Activated CD4-positive, alpha-beta T cell treated with anti-CD3 and anti-CD28 coated beads for 36 hours (primary cell): ENCODE measurements around the gene DMKN. TPM values are rescaled to one million over a fixed set of nuclear protein-coding genes. Genes with fewer than 3 reads are reported as not detected.
"Not testable (repeated sequence)": the region's sequence is repeated elsewhere in the genome, so short reads cannot be mapped to it uniquely, and the experiment has no call there.

Experiments used
- ATAC-seq: fragments of 200-7000 bp; cut with Tn5 transposase; one replicate; pipeline ENCODE4 v1.10.0; 2021; ENCODE audit warnings: mild to moderate bottlenecking, moderate library complexity
- CTCF ChIA-PET: fragments of 350-600 bp; sonication (Branson Sonifier 250); formaldehyde crosslinking; loops from one replicate; lab custom pipeline; 2021; ENCODE audit warnings: antibody characterized with exemption; lab: Charles Lee
- POLR2A ChIA-PET: fragments of 350-600 bp; sonication (Branson Sonifier 250); formaldehyde crosslinking; loops from one replicate; lab custom pipeline; 2021; ENCODE audit warnings: antibody characterized with exemption, inconsistent platforms; lab: Charles Lee
- DNase-seq: peaks from one replicate; pipeline ENCODE4 v3.0.0-alpha.2; 2020
- H3K27ac Mint-ChIP-seq: one replicate; pipeline ENCODE4 v1.8.0; 2021; ENCODE audit warnings: mixed read lengths
- H3K27me3 Mint-ChIP-seq: one replicate; pipeline ENCODE4 v1.8.0; 2021; ENCODE audit warnings: mixed read lengths
- H3K36me3 Mint-ChIP-seq: one replicate; pipeline ENCODE4 v1.8.0; 2021; ENCODE audit warnings: low read depth, mixed read lengths
- H3K4me1 Mint-ChIP-seq: one replicate; pipeline ENCODE4 v1.8.0; 2021; ENCODE audit warnings: mixed read lengths
- H3K4me3 Mint-ChIP-seq: one replicate; pipeline ENCODE4 v1.8.0; 2021; ENCODE audit warnings: mild to moderate bottlenecking, moderate library complexity, mixed read lengths
- H3K9me3 Mint-ChIP-seq: one replicate; pipeline ENCODE4 v1.8.0; 2021; ENCODE audit warnings: low read depth, mixed read lengths
- intact Hi-C, 2 experiments: fragments of 100-400 bp; cut with DNase I in 1 of 2; cut with micrococcal nuclease in 1 of 2; formaldehyde crosslinking; loops; one replicate each; pipeline versions ENCODE4 v1.14.2 to v1.15.1; 2022 to 2024; cut with DNase I, micrococcal nuclease
- total RNA-seq, 2 experiments: library from RNA; stranded (reverse); gene quantifications; one replicate each; pipeline ENCODE4 v1.2.3, GENCODE V29; 2021

The DMKN gene
- total RNA-seq, 2 experiments from 2014 or later: 1.1 to 1.3 TPM

DNA sequence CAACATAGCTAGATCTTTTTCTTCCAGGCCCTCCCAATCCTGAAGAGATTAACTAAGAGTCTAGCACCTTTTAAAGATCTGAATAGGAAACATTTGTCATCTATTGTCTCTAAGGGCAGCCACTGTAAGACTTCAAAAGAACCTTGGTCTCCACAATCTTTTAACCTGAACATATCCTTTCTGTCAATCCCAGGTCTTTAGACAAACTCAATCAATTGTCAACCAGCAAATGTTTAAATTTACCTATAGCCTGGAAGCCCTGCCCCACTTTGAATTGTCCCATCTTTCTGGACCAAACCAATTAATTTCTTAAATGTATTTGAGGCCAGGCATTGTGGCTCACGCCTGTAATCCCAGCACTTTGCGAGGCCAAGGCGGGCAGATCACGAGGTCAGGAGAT is 42.4 kb downstream of the DMKN start:
- H3K36me3 Mint-ChIP-seq, DNase-seq, H3K27ac Mint-ChIP-seq, H3K9me3 Mint-ChIP-seq, POLR2A ChIA-PET, H3K4me3 Mint-ChIP-seq, ATAC-seq, H3K4me1 Mint-ChIP-seq, H3K27me3 Mint-ChIP-seq, intact Hi-C loops: not testable (repeated sequence)
- CTCF ChIA-PET: interaction anchor here (0.7 to 4.1 kb wide), 3 partner anchors 21 to 117 kb away, joined by 3 to 54 read pairs (median 3); no protein-coding TSS in a partner anchor

DNA sequence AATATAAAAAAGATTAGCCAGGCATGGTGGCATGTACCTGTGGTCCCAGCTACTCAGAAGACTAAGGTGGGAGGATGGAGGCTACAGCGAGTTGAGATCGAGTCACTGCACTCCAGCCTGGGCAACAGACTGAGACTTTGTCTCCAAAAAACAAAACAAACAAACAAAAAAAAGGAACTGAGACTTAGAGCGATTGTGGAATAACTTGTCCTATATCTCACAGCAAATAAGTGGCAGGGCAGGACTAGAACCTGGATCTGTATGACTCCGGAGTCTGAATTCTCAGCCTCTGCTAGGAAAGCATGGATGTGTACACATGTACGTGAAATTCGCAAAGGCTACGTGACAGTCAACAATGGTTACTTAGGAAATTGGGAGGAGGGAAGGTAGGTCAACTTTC is 43.3 kb downstream of the DMKN start:
- DNase-seq: no peak
- intact Hi-C loops: no loop called here
- H3K4me1 Mint-ChIP-seq: peaks cover 3% of the 10 kb centered on the region
- H3K4me3 Mint-ChIP-seq: no peak overlapping the region
- H3K27ac Mint-ChIP-seq: no peak overlapping the region
- ChIA-PET POLR2A (no interaction called here), CTCF (interaction anchor here (0.5 to 4.1 kb wide), 4 partner anchors 17 to 129 kb away, joined by 3 to 54 read pairs (median 4); no protein-coding TSS in a partner anchor)
- H3K36me3 Mint-ChIP-seq: no peaks in the 10 kb centered on the region
- H3K27me3 Mint-ChIP-seq: no peaks in the 10 kb centered on the region
- no peaks in the 10 kb centered on the region for H3K9me3 Mint-ChIP-seq
- ATAC-seq: no peak

DNA sequence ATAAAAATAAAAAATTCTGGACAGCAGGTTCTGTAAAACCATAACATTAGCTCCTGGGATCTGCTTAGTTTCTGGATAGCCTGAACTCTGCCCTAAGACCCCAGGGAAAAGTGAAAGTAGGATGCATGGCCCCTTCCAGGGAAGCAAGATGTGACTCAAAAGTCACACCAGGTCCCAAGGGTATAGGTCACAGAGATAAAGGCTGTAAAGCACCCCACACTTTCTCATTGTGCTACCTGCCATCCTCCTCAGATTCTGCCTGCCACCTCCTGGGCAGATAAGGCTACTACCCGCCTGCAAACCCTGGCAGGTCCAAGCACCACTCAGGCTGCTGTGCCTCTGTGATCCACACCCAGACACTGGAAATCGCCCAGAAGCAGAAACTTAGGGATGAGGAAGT is 44.8 kb downstream of the DMKN start:
- Mint-ChIP-seq H3K36me3 (no peaks in the 10 kb centered on the region), H3K27me3 (no peaks in the 10 kb centered on the region), H3K27ac (no peak overlapping the region), H3K9me3 (no peaks in the 10 kb centered on the region), H3K4me3 (no peak overlapping the region), H3K4me1 (peaks cover 7% of the 10 kb centered on the region)
- POLR2A ChIA-PET: interaction anchor here (0.9 kb wide), 1 partner anchor 121 kb away, joined by 3 read pairs; the partner anchor contains the start of gene FFAR1
- DNase-seq (peak; percentile 81), ATAC-seq (peak; percentile 100)
- intact Hi-C loops: loop anchor here (1.0 kb wide), 3 partner anchors 116 to 199 kb away; no protein-coding TSS in a partner anchor
- CTCF ChIA-PET: interaction anchor here (0.7 to 4.1 kb wide), 9 partner anchors 15 to 132 kb away, joined by 3 to 54 read pairs (median 3); partner anchors contain the start of gene FFAR3

DNA sequence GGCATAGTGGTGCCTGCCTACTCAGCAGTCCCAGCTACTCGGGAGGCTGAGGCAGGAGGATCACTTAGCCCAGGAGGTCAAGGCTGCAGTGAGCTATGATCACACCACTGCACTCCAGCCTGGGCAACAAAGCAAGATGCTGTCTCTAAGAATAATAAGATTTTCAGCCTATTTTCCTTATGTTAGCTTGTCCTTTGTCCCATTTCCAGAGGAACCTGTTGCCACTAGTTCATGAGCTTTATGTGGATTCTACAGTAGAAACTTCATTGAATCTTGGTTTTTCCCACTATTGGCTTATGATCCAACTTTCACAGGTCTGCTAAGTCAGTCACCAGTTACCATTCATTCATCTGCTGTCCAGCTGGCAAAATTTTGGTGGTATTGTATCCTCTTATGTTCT is 47.2 kb downstream of the DMKN start:
- intact Hi-C loops: no loop called here
- ChIA-PET POLR2A (no interaction called here), CTCF (interaction anchor here (0.6 to 1.1 kb wide), 3 partner anchors 74 to 508 kb away, joined by 3 read pairs; no protein-coding TSS in a partner anchor)
- no peak for ATAC-seq
- no peaks in the 10 kb centered on the region for H3K27me3 Mint-ChIP-seq
- H3K4me1 Mint-ChIP-seq: peaks cover 22% of the 10 kb centered on the region
- no peaks in the 10 kb centered on the region for H3K36me3 Mint-ChIP-seq
- no peaks in the 10 kb centered on the region for H3K9me3 Mint-ChIP-seq
- H3K4me3 Mint-ChIP-seq: no peak overlapping the region
- DNase-seq: no peak
- no peak overlapping the region for H3K27ac Mint-ChIP-seq

DNA sequence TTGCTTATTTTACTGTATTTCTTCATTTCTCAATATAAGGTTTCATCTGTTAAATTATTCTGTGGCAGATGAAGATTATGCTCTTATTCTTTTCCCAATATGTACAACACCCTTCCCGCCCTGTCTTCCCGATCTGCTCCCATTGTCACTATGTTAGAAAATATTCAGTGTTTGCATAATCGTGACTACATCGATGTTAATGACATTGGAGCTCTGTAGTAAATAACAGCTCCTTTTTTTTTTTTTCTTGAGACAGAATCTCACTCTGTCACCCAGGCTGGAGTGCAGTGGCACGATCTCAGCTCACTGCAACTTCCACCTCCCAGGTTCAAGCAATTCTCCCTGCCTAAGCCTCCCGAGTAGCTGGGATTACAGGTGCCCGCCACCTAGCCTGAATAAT is 50.5 kb downstream of the DMKN start:
- H3K36me3 Mint-ChIP-seq, ATAC-seq, DNase-seq, H3K9me3 Mint-ChIP-seq, H3K27me3 Mint-ChIP-seq, H3K4me3 Mint-ChIP-seq: not testable (repeated sequence)
- Mint-ChIP-seq H3K27ac (peak overlapping the region; percentile 55), H3K4me1 (peaks cover 26% of the 10 kb centered on the region)
- intact Hi-C loops: loop anchor here in 1 of 2 experiments (1.0 to 5.0 kb wide), 2 partner anchors 61 to 116 kb away; partner anchors contain the start of gene FFAR1
- ChIA-PET CTCF (interaction anchor here (1.1 to 2.1 kb wide), 5 partner anchors 10 to 115 kb away, joined by 3 to 9 read pairs (median 5); partner anchors contain the start of gene FFAR1), POLR2A (interaction anchor here (0.7 to 1.0 kb wide), 2 partner anchors 78 to 116 kb away, joined by 4 read pairs; no protein-coding TSS in a partner anchor)

DNA sequence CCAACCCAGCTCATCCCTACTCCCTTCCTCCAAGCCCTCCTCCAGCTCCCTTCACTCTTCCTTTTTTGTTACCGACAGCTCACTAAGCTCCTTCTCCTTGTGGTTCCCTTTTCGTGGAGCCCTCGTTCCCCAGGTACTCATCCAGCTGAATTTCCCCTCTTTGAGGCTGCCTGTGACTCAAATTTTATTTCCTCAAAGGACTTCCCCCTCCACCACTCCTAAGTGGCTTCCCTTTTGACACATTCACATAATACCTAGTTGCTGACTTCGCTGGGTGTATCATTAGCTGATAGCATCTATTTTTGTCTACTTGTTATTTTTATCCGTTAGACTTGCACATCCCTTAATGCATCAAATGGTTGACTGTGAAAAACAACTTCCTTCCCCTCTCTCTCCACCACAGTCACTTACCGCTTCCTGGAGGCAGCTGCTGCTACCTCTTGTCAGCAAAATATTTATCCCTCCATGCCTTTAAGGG is 50.9 kb downstream of the DMKN start:
- H3K27ac Mint-ChIP-seq: peak overlapping the region; percentile 55
- peak; percentile 49 for DNase-seq
- intact Hi-C loops: loop anchor here in 1 of 2 experiments (1.0 to 5.0 kb wide), 2 partner anchors 60 to 115 kb away; partner anchors contain the start of gene FFAR1
- H3K36me3 Mint-ChIP-seq: no peaks in the 10 kb centered on the region
- H3K4me1 Mint-ChIP-seq: peaks cover 24% of the 10 kb centered on the region
- H3K4me3 Mint-ChIP-seq: no peak overlapping the region
- no peaks in the 10 kb centered on the region for H3K27me3 Mint-ChIP-seq
- ATAC-seq: peak; percentile 90
- H3K9me3 Mint-ChIP-seq: no peaks in the 10 kb centered on the region
- POLR2A ChIA-PET: interaction anchor here (0.7 to 1.0 kb wide), 2 partner anchors 77 to 115 kb away, joined by 4 read pairs; no protein-coding TSS in a partner anchor
- CTCF ChIA-PET: interaction anchor here (1.1 to 2.1 kb wide), 5 partner anchors 10 to 115 kb away, joined by 3 to 9 read pairs (median 5); partner anchors contain the start of gene FFAR1

DNA sequence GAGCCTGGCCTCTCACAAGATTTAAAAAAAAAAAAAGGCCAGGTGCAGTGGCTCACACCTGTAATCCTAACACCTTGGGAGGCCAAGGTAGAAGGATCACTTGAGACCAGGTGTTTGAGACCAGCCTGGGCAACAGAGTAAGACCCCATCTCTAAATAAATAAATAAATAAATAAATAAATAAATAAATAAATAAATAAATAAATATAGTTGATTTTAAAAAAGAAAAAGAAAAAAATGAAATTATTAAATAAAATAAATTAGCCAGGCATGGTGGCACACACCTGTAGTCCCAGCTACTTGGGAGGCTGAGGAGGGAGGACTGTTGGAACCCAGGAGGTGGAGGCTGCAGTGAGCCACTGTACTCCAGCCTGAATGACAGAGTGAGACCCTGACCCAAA is 51.7 kb downstream of the DMKN start:
- H3K36me3 Mint-ChIP-seq, DNase-seq, H3K4me3 Mint-ChIP-seq, H3K27ac Mint-ChIP-seq, H3K27me3 Mint-ChIP-seq, H3K9me3 Mint-ChIP-seq, ATAC-seq, POLR2A ChIA-PET: not testable (repeated sequence)
- intact Hi-C loops: loop anchor here in 1 of 2 experiments (1.0 to 5.0 kb wide), 2 partner anchors 59 to 114 kb away; partner anchors contain the start of gene FFAR1
- H3K4me1 Mint-ChIP-seq: peaks cover 28% of the 10 kb centered on the region
- CTCF ChIA-PET: interaction anchor here (0.6 to 2.1 kb wide), 4 partner anchors 19 to 119 kb away, joined by 4 to 9 read pairs (median 4); no protein-coding TSS in a partner anchor

DNA sequence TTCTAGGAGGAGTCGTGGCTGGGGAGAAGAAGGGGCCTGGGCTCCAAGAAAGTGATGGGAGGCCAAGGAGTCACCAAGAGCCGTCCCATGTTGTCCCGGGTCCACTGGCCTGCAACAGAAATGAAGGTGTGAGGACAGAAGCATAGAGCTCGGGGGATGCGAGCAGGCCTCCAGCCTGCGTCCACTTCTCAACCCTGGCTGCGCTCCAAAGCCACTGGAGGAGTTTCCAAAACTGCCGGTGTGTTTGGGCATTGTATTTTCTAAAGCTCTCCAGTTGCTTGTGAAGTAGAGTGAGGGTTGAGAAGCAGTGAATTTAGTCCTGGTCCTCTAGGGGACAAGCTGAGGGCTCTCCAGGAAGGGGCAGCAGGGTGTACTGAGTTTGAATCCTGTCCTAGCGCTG is 52.4 kb downstream of the DMKN start:
- ChIA-PET CTCF (interaction anchor here (0.6 kb wide), 1 partner anchor 195 kb away, joined by 3 read pairs; no protein-coding TSS in a partner anchor), POLR2A (no interaction called here)
- no peaks in the 10 kb centered on the region for H3K36me3 Mint-ChIP-seq
- no peak overlapping the region for H3K4me3 Mint-ChIP-seq
- H3K27me3 Mint-ChIP-seq: no peaks in the 10 kb centered on the region
- H3K4me1 Mint-ChIP-seq: peaks cover 28% of the 10 kb centered on the region
- no peaks in the 10 kb centered on the region for H3K9me3 Mint-ChIP-seq
- no peak for ATAC-seq
- H3K27ac Mint-ChIP-seq: no peak overlapping the region
- no peak for DNase-seq
- intact Hi-C loops: loop anchor here in 1 of 2 experiments (5.0 kb wide), 1 partner anchor 59 kb away; no protein-coding TSS in a partner anchor

DNA sequence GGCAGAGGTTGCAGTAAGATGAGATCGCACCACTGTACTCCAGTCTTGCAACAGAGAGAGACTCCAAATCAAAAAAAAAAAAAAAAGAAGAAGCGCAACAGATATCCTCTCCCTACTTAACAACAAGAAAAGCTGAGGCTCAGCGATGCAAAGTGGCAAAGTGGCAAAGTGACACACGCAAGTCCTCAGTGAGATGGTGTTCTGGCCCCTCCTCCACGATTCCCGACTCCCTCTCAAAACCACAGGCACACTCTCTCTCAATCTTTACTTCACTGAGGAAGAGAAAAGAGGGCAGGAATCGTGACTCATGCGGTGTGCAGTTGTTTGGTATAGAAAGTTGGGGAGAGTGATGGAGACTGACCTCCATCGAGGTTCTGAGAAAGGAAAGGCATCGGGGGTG is 52.8 kb downstream of the DMKN start:
- Mint-ChIP-seq H3K4me1 (peaks cover 28% of the 10 kb centered on the region), H3K36me3 (no peaks in the 10 kb centered on the region), H3K9me3 (no peaks in the 10 kb centered on the region), H3K27ac (no peak overlapping the region), H3K27me3 (no peaks in the 10 kb centered on the region), H3K4me3 (no peak overlapping the region)
- ATAC-seq (no peak), DNase-seq (no peak)
- CTCF ChIA-PET: no interaction called here
- intact Hi-C loops: loop anchor here in 1 of 2 experiments (5.0 kb wide), 1 partner anchor 58 kb away; no protein-coding TSS in a partner anchor
- POLR2A ChIA-PET: no interaction called here

DNA sequence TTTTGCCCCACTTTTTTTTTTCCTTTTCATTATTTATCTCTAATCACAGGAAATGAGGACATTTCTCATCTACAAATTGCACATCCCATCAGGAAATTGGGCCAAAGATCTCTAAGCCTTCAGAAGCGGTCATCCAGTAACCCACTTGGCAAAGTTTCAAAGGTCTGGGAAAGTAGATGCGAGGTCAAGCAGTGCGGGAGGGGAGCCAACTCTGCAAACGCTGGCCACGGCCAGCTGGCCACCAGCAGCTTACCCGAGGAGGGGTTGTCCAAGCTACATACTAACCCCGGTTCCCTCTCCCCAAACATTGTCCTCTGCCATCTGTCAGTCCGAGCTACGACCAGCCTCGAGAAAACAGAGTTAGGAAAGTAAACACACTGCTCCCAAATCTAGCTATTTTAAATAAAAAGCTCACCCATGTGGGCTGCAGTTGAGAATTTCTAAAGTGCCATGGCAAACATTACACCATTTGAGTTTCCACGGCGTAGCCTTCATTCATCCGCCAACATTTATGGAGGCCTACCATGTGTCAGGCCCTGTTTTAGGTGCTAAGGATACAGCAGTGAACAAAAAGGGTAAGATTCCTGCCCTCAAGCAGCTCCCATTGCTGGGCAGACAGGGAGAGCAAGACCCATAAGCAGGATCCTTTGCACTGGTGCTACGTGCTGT is 53.9 kb downstream of the DMKN start:
- H3K27me3 Mint-ChIP-seq: no peaks in the 10 kb centered on the region
- peaks cover 28% of the 10 kb centered on the region for H3K4me1 Mint-ChIP-seq
- POLR2A ChIA-PET: no interaction called here
- DNase-seq: no peak
- no peak overlapping the region for H3K4me3 Mint-ChIP-seq
- no peak for ATAC-seq
- no peaks in the 10 kb centered on the region for H3K36me3 Mint-ChIP-seq
- intact Hi-C loops: loop anchor here in 1 of 2 experiments (5.0 kb wide), 1 partner anchor 57 kb away; no protein-coding TSS in a partner anchor
- H3K27ac Mint-ChIP-seq: no peak overlapping the region
- no peaks in the 10 kb centered on the region for H3K9me3 Mint-ChIP-seq
- CTCF ChIA-PET: interaction anchor here (0.7 kb wide), 1 partner anchor 96 kb away, joined by 5 read pairs; no protein-coding TSS in a partner anchor

DNA sequence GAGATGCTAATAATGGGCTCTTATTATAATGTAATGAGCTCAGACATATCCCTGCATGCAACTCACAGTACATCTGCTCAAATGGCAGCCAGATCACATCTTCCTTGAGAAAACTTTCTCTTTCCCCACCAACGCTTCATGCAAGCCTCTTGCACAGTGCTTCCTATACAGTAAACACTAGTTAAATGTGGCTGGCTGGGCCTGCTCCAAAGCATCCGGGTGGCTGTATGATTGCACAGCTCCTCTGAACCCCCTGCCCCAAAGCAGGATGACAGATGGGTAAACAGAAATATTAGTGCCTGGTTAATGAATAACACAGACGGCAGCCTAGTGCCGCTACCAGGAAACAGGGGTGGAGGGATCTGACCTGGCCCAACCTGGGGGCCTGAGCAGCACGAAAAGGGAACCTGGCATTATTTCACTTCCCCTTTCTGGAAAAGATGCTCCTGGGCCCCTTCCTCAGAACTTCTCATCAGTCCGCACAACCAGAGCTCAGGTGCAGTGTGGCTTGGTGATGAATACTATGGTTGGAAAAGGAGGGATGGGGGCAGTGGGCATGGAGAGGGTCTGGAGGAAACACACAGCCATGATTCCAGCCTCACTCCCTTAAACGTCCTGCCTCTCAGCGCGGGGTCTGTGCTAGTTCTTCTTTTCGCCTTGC is 54.6 kb downstream of the DMKN start:
- H3K27ac Mint-ChIP-seq: no peak overlapping the region
- ATAC-seq: no peak

More for the DNA sequence above, 54.6 kb downstream of the DMKN start:
- H3K4me1 Mint-ChIP-seq: peaks cover 26% of the 10 kb centered on the region
- intact Hi-C loops: no loop called here
- DNase-seq: no peak
- H3K36me3 Mint-ChIP-seq: no peaks in the 10 kb centered on the region
- ChIA-PET POLR2A (no interaction called here), CTCF (interaction anchor here (0.6 to 1.1 kb wide), 3 partner anchors 97 to 1086 kb away, joined by 3 to 5 read pairs (median 3); partner anchors contain the start of gene FFAR3)
- no peaks in the 10 kb centered on the region for H3K27me3 Mint-ChIP-seq
- no peak overlapping the region for H3K4me3 Mint-ChIP-seq
- no peaks in the 10 kb centered on the region for H3K9me3 Mint-ChIP-seq
